ENCODE measurements around the gene ANAPC15. TPM values are rescaled to one million over a fixed set of nuclear protein-coding genes. Genes with fewer than 3 reads are reported as not detected.

The ANAPC15 gene
- total RNA-seq, 2 donors from 2014 or later: 26.4 to 30.0 TPM

- Histone ChIP-seq H3K27me3 (no peaks in the 10 kb centered on the region), H3K4me1 (peaks cover 0 to 27% of the 10 kb centered on the region in 2 donors)
Observed at GRCh38 chr11:72075756-72076155, 36.7 kb downstream of the ANAPC15 start.

DNA sequence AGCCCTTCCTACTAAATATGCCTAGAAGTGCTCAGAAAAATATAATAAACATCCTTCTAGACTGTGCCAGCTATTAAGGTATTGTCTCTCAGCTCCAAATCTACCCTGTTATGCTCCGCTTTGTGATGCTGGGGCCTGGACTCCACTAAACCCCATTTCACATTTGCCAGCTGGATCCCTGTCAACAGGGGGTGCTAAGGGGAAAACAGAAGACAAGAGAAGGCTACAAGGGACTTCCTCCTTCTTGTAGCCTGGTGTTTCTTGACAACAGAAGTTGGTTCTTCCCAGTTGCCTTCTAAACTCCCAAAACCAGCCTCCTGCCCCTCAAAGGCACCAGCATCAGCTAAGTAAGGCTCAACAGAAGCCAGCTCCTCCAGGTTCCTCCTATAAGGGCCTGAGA lies 37.4 kb downstream of the ANAPC15 start:
- no peak for DNase-seq (ENCODE audit: low spot score)
- H3K4me1 ChIP-seq: peaks cover 0 to 33% of the 10 kb centered on the region in 2 donors
- no peak overlapping the region for H3K4me3 ChIP-seq
- H3K36me3 ChIP-seq: no peaks in the 10 kb centered on the region
- no peaks in the 10 kb centered on the region for H3K9me3 ChIP-seq
- no peak overlapping the region for H3K27ac ChIP-seq
- no peaks in the 10 kb centered on the region for H3K27me3 ChIP-seq
- TF ChIP-seq, protein P1, sequence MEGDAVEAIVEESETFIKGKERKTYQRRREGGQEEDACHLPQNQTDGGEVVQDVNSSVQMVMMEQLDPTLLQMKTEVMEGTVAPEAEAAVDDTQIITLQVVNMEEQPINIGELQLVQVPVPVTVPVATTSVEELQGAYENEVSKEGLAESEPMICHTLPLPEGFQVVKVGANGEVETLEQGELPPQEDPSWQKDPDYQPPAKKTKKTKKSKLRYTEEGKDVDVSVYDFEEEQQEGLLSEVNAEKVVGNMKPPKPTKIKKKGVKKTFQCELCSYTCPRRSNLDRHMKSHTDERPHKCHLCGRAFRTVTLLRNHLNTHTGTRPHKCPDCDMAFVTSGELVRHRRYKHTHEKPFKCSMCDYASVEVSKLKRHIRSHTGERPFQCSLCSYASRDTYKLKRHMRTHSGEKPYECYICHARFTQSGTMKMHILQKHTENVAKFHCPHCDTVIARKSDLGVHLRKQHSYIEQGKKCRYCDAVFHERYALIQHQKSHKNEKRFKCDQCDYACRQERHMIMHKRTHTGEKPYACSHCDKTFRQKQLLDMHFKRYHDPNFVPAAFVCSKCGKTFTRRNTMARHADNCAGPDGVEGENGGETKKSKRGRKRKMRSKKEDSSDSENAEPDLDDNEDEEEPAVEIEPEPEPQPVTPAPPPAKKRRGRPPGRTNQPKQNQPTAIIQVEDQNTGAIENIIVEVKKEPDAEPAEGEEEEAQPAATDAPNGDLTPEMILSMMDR (IDR thresholded peaks at IDR 0.05): no peak

More at GRCh38 chr11:72075756-72076155, 36.7 kb downstream of the ANAPC15 start:
- Histone ChIP-seq H3K9me3 (no peaks in the 10 kb centered on the region), H3K27ac (no peak overlapping the region), H3K36me3 (no peaks in the 10 kb centered on the region), H3K4me3 (no peak overlapping the region)
- TF ChIP-seq, protein P1 (IDR thresholded peaks at IDR 0.05): no peak
- no peak for DNase-seq (ENCODE audit: low spot score)

GRCh38 chr11:72072348-72072747 lies 40.1 kb downstream of the ANAPC15 start:
- H3K36me3 ChIP-seq: peaks cover 7% of the 10 kb centered on the region
- no peak overlapping the region for H3K27ac ChIP-seq
- no peak overlapping the region for H3K4me3 ChIP-seq
- H3K27me3 ChIP-seq: no peaks in the 10 kb centered on the region
- H3K9me3 ChIP-seq: no peaks in the 10 kb centered on the region
- DNase-seq (ENCODE audit: low spot score): no peak
- TF ChIP-seq, protein P1 (IDR thresholded peaks at IDR 0.05): no peak
- peaks cover 0 to 35% of the 10 kb centered on the region in 2 donors for H3K4me1 ChIP-seq

DNA sequence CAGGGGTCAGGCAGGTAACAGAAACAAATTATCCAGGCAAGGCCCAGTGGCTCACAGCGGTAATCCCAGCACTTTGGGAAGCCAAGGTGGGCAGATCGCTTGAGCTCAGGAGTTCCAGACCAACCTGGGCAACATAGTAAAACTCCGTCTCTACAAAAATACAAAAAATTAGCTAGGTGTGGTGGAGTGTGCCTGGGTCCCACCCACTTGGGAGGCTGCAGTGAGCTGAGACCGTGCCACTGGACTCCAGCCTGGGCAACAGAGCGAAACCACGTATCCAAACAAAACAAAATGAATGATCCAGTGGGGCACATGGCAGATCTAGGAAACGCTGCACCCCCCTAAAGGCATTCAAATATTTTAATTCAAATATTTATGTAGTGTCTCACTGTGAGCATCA lies 42.0 kb downstream of the ANAPC15 start:
- H3K9me3 ChIP-seq: no peaks in the 10 kb centered on the region
- H3K27me3 ChIP-seq: no peaks in the 10 kb centered on the region
- peak overlapping the region; percentile 57 to 81 for H3K27ac ChIP-seq
- TF ChIP-seq, protein P1 (IDR thresholded peaks at IDR 0.05): no peak
- DNase-seq (ENCODE audit: low spot score): no peak
- H3K4me1 ChIP-seq: peaks cover 0 to 46% of the 10 kb centered on the region in 2 donors
- peaks cover 7% of the 10 kb centered on the region for H3K36me3 ChIP-seq
- no peak overlapping the region for H3K4me3 ChIP-seq

GRCh38 chr11:72069787-72070251 lies 42.7 kb downstream of the ANAPC15 start:
- no peak overlapping the region for H3K4me3 ChIP-seq
- H3K36me3 ChIP-seq: peaks cover 7% of the 10 kb centered on the region
- H3K27me3 ChIP-seq: no peaks in the 10 kb centered on the region
- peak; percentile 92 for DNase-seq (ENCODE audit: low spot score)
- H3K4me1 ChIP-seq: peaks cover 0 to 46% of the 10 kb centered on the region in 2 donors
- TF ChIP-seq, protein P1 (IDR thresholded peaks at IDR 0.05): no peak
- no peaks in the 10 kb centered on the region for H3K9me3 ChIP-seq
- peak overlapping the region; percentile 57 to 81 for H3K27ac ChIP-seq

DNA sequence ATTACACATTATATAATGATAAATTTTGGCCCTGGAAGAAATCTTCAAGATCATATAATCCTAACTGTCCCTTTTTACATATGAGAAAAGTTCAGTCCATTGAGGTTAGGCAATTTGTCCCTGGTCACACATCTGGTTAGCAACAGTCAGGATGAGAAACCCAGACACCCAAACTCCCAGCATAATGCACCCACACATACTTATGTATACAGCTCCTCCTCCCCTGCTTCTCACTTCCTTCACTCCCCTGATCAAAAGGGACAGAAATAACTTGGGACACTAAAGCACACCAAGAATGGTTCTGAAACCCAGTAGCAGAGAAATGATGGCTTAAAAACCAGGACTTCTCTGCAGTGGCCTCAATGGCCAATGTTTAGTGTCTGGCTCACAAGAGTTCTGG lies 43.3 kb downstream of the ANAPC15 start:
- H3K36me3 ChIP-seq: peaks cover 7% of the 10 kb centered on the region
- no peaks in the 10 kb centered on the region for H3K27me3 ChIP-seq
- H3K9me3 ChIP-seq: no peaks in the 10 kb centered on the region
- peak overlapping the region; percentile 57 to 81 for H3K27ac ChIP-seq
- no peak overlapping the region for H3K4me3 ChIP-seq
- TF ChIP-seq, protein P1 (IDR thresholded peaks at IDR 0.05): no peak
- H3K4me1 ChIP-seq: peaks cover 0 to 46% of the 10 kb centered on the region in 2 donors
- no peak for DNase-seq (ENCODE audit: low spot score)
